Measurements from ENCODE around the gene LDLRAD4. TPM values are rescaled to one million over a fixed set of nuclear protein-coding genes. Genes with fewer than 3 reads are reported as not detected.

LDLRAD4 gene
- total RNA-seq, 1 donor from 2014 or later: 34.1 TPM

DNA sequence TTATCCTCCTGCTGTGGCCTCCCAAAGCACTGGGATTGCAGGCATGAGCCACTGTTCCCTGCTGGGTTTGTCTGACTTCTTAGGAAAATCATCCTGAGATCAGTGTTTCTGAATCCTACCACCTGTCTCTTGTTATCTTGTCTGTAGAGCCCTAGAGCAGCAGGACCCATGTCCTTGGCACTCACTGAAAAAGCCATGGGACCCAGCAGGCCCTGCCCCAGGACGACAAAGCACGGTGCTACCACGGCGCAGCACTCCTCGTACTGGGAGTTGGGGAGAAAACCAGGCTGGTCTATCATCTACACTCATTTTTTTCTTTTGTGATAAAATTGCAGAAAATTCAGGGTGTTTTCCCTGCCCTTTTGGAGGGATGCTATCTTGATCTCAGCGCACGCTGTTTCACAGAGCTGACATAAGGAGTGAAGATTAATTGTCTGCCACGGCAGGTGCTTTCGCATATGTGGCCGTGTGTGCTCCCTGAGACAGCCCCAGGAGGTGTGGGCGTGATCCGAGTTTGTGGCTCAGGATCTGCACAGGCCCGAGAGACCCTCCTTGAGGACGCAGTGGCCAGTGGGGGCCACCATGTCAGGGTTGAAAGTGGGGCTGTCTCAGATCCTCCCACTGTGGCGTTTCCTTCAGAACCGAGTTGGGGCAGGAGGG lies 179.1 kb downstream of the LDLRAD4 start:
- H3K36me3 Mint-ChIP-seq (ENCODE audit: low read depth, unreplicated experiment): peaks cover 10% of the 10 kb centered on the region
- H3K27ac Mint-ChIP-seq (ENCODE audit: unreplicated experiment): no peak overlapping the region
- TF ChIP-seq, protein P1, sequence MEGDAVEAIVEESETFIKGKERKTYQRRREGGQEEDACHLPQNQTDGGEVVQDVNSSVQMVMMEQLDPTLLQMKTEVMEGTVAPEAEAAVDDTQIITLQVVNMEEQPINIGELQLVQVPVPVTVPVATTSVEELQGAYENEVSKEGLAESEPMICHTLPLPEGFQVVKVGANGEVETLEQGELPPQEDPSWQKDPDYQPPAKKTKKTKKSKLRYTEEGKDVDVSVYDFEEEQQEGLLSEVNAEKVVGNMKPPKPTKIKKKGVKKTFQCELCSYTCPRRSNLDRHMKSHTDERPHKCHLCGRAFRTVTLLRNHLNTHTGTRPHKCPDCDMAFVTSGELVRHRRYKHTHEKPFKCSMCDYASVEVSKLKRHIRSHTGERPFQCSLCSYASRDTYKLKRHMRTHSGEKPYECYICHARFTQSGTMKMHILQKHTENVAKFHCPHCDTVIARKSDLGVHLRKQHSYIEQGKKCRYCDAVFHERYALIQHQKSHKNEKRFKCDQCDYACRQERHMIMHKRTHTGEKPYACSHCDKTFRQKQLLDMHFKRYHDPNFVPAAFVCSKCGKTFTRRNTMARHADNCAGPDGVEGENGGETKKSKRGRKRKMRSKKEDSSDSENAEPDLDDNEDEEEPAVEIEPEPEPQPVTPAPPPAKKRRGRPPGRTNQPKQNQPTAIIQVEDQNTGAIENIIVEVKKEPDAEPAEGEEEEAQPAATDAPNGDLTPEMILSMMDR (IDR thresholded peaks at IDR 0.05; ENCODE audit: unreplicated experiment): no peak
- H3K4me3 Mint-ChIP-seq (ENCODE audit: unreplicated experiment): no peak overlapping the region
- no peaks in the 10 kb centered on the region for H3K9me3 Mint-ChIP-seq (ENCODE audit: unreplicated experiment)
- no peak for DNase-seq (ENCODE audit: low spot score)
- H3K4me1 Mint-ChIP-seq (ENCODE audit: unreplicated experiment): peaks cover 7% of the 10 kb centered on the region
- H3K27me3 Mint-ChIP-seq (ENCODE audit: unreplicated experiment): peaks cover 6% of the 10 kb centered on the region

DNA sequence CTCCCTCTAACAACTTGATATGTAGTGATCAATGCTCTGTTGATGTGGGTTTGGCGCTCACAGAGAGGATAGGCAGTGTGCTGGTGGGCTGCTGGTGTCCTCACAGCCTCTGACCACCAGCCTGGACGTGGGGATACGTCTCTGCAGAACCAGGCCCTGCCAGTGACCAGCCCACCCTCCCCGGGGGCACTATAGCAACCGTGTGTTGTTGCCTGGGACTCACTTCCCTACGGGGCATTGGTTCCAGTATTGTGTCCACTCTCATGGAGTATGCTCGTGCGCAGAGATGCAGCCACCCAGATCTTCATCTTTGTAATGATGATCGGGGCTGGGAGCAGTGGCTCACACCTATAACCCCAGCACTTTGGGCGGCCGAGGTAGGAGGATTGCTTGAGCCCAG lies 180.1 kb downstream of the LDLRAD4 start:
- Mint-ChIP-seq H3K27ac (ENCODE audit: unreplicated experiment) (no peak overlapping the region), H3K36me3 (ENCODE audit: low read depth, unreplicated experiment) (peaks cover 10% of the 10 kb centered on the region), H3K4me3 (ENCODE audit: unreplicated experiment) (no peak overlapping the region), H3K9me3 (ENCODE audit: unreplicated experiment) (no peaks in the 10 kb centered on the region), H3K27me3 (ENCODE audit: unreplicated experiment) (peaks cover 6% of the 10 kb centered on the region), H3K4me1 (ENCODE audit: unreplicated experiment) (peaks cover 7% of the 10 kb centered on the region)
- no peak for DNase-seq (ENCODE audit: low spot score)
- TF ChIP-seq, protein P1 (IDR thresholded peaks at IDR 0.05; ENCODE audit: unreplicated experiment): no peak

DNA sequence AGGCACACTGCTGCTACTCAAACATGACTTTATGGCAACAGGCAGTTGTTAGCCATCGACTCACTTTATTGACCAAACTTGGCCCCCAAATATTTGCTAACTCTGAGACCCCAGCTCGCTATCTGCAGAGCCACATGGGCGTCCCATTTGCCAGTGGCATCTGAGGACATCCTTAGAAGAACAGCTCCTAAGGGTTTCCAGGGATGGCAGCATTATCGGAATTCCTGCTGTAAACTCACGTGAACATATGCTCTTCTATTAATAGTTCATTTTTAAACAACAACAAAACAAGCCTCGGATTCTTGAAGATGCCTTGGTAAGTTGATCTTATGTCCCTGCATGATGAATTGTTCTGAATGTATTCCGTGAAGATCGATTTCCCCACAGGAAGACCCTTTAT lies 181.0 kb downstream of the LDLRAD4 start:
- H3K4me1 Mint-ChIP-seq (ENCODE audit: unreplicated experiment): peaks cover 7% of the 10 kb centered on the region
- TF ChIP-seq, protein P1 (IDR thresholded peaks at IDR 0.05; ENCODE audit: unreplicated experiment): no peak

DNA sequence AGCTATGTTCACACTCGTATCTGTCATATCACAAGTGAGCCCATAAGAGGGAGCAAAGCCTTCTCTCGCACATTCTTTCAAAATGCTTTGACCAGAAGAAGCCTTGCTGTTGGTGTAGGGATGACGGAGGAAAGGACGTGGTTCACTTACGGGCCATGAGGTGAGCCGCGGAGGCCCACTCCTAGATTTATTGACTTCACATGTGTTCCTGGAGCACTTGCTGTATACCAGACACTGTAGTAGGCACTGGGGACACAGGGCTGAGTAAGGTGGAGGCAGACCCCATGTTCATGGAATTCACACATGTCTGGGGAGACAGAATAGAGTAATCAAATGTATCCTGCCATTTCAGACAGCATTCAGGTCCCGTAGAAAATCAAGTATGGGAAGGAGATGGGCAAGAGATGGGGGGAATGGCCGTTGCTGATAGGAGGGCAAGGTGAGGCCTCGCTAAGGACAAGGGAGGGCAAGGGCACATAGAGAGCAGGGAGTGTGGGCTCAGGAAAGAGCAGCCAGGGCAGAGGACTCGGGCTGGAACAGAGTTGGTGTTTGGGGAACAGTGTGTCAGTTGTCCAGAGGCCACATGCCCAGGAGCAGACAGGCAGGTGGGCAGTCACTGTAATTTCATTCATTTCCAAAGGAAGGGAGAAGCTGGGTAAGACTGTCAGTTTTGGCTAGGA lies 182.2 kb downstream of the LDLRAD4 start:
- H3K27ac Mint-ChIP-seq (ENCODE audit: unreplicated experiment): no peak overlapping the region
- peaks cover 6% of the 10 kb centered on the region for H3K27me3 Mint-ChIP-seq (ENCODE audit: unreplicated experiment)
- H3K4me3 Mint-ChIP-seq (ENCODE audit: unreplicated experiment): no peak overlapping the region
- TF ChIP-seq, protein P1 (IDR thresholded peaks at IDR 0.05; ENCODE audit: unreplicated experiment): no peak
- peaks cover 7% of the 10 kb centered on the region for H3K4me1 Mint-ChIP-seq (ENCODE audit: unreplicated experiment)
- H3K36me3 Mint-ChIP-seq (ENCODE audit: low read depth, unreplicated experiment): peaks cover 10% of the 10 kb centered on the region
- no peak for DNase-seq (ENCODE audit: low spot score)
- H3K9me3 Mint-ChIP-seq (ENCODE audit: unreplicated experiment): no peaks in the 10 kb centered on the region

More for the DNA sequence above, 181.0 kb downstream of the LDLRAD4 start:
- H3K9me3 Mint-ChIP-seq (ENCODE audit: unreplicated experiment): no peaks in the 10 kb centered on the region
- no peak overlapping the region for H3K27ac Mint-ChIP-seq (ENCODE audit: unreplicated experiment)
- H3K4me3 Mint-ChIP-seq (ENCODE audit: unreplicated experiment): no peak overlapping the region
- H3K27me3 Mint-ChIP-seq (ENCODE audit: unreplicated experiment): peaks cover 6% of the 10 kb centered on the region
- DNase-seq (ENCODE audit: low spot score): no peak
- peaks cover 10% of the 10 kb centered on the region for H3K36me3 Mint-ChIP-seq (ENCODE audit: low read depth, unreplicated experiment)

DNA sequence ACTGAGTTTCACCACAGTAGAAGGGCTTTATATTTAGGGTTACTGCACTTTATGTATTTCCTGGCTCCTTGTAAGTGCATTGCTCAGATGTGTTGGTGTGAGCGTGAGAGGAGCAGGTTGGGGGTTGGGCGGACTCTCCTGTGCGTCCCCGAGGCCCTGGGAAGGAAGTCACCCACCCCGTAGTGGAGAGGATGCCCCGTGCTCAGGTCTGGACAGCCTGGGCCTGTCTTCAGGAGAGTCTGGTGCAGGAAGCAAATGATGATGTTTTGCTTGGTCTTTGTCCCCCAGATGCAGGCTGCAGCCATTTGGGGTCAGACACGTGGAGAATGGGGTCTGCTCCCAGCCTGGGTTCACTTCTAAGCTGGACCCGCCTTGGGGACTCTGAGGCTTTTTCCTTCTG lies 182.8 kb downstream of the LDLRAD4 start:
- Mint-ChIP-seq H3K27me3 (ENCODE audit: unreplicated experiment) (peaks cover 6% of the 10 kb centered on the region), H3K9me3 (ENCODE audit: unreplicated experiment) (no peaks in the 10 kb centered on the region), H3K4me1 (ENCODE audit: unreplicated experiment) (peaks cover 7% of the 10 kb centered on the region), H3K36me3 (ENCODE audit: low read depth, unreplicated experiment) (peaks cover 10% of the 10 kb centered on the region), H3K27ac (ENCODE audit: unreplicated experiment) (no peak overlapping the region), H3K4me3 (ENCODE audit: unreplicated experiment) (no peak overlapping the region)
- DNase-seq (ENCODE audit: low spot score): no peak
- TF ChIP-seq, protein P1 (IDR thresholded peaks at IDR 0.05; ENCODE audit: unreplicated experiment): no peak
